ENCODE measurements around the gene RTF1.

The RTF1 gene

GRCh38 chr15:41396111-41396510 is 20.8 kb upstream of the RTF1 start:
- CTCF ChIA-PET = no interaction called here

GRCh38 chr15:41401904-41402267 is 15.0 kb upstream of the RTF1 start:
- ChIA-PET POLR2A (interaction anchor here (0.8 to 1.7 kb wide), 4 partner anchors 10 to 69 kb away, joined by 4 to 7 read pairs (median 4); partner anchors contain the start of genes NUSAP1 and OIP5), CTCF (interaction anchor here (0.6 kb wide), 2 partner anchors 220 to 409 kb away, joined by 3 read pairs; no protein-coding TSS in a partner anchor)
- TF ChIP-seq ELF4 (IDR thresholded peaks at IDR 0.05) (no peak), TARDBP (IDR thresholded peaks at IDR 0.05) (no peak), SUZ12 (IDR thresholded peaks at IDR 0.05) (no peak), ZNF384 (IDR thresholded peaks at IDR 0.05) (no peak), HDGF (IDR thresholded peaks at IDR 0.05; ENCODE audit: borderline replicate concordance) (no peak), L3MBTL2 (conservative IDR thresholded peaks at IDR 0.05) (no peak), FOXM1 (IDR thresholded peaks at IDR 0.05; ENCODE audit: borderline replicate concordance) (no peak), NFRKB (IDR thresholded peaks at IDR 0.05) (no peak), FOXK2 (IDR thresholded peaks at IDR 0.05) (no peak), CTBP1 (IDR thresholded peaks at IDR 0.05; ENCODE audit: borderline replicate concordance) (no peak), PKNOX1 (IDR thresholded peaks at IDR 0.05) (no peak), LEF1 (IDR thresholded peaks at IDR 0.05; ENCODE audit: borderline replicate concordance) (no peak), FOXA1 (IDR thresholded peaks at IDR 0.05) (no peak), SP1 (IDR thresholded peaks at IDR 0.05) (no peak)
- no peak for DNase-seq (ENCODE audit: extremely low spot score)

More at GRCh38 chr15:41396111-41396510, 20.8 kb upstream of the RTF1 start:
- TF ChIP-seq NFRKB (IDR thresholded peaks at IDR 0.05) (no peak), PKNOX1 (IDR thresholded peaks at IDR 0.05) (no peak), TARDBP (IDR thresholded peaks at IDR 0.05) (no peak), LEF1 (IDR thresholded peaks at IDR 0.05; ENCODE audit: borderline replicate concordance) (no peak), CTBP1 (IDR thresholded peaks at IDR 0.05; ENCODE audit: borderline replicate concordance) (no peak), ELF4 (IDR thresholded peaks at IDR 0.05) (no peak), ZNF384 (IDR thresholded peaks at IDR 0.05) (no peak), FOXA1 (IDR thresholded peaks at IDR 0.05) (no peak), BHLHE40 (IDR thresholded peaks at IDR 0.05; ENCODE audit: borderline replicate concordance) (no peak), HDGF (IDR thresholded peaks at IDR 0.05; ENCODE audit: borderline replicate concordance) (no peak), L3MBTL2 (conservative IDR thresholded peaks at IDR 0.05) (no peak), FOXM1 (IDR thresholded peaks at IDR 0.05; ENCODE audit: borderline replicate concordance) (no peak), FOXK2 (IDR thresholded peaks at IDR 0.05) (no peak), SUZ12 (IDR thresholded peaks at IDR 0.05) (no peak), ARNT (IDR thresholded peaks at IDR 0.05) (no peak), SP1 (IDR thresholded peaks at IDR 0.05) (no peak)
- no peak for DNase-seq (ENCODE audit: extremely low spot score)
- POLR2A ChIA-PET = no interaction called here

- TF ChIP-seq L3MBTL2 (conservative IDR thresholded peaks at IDR 0.05) (no peak), TARDBP (IDR thresholded peaks at IDR 0.05) (no peak), HDGF (IDR thresholded peaks at IDR 0.05; ENCODE audit: borderline replicate concordance) (no peak), FOXA1 (IDR thresholded peaks at IDR 0.05) (no peak), ELF4 (IDR thresholded peaks at IDR 0.05) (no peak), SP1 (IDR thresholded peaks at IDR 0.05) (no peak), LEF1 (IDR thresholded peaks at IDR 0.05; ENCODE audit: borderline replicate concordance) (no peak), FOXK2 (IDR thresholded peaks at IDR 0.05) (no peak), FOXM1 (IDR thresholded peaks at IDR 0.05; ENCODE audit: borderline replicate concordance) (no peak), BHLHE40 (IDR thresholded peaks at IDR 0.05; ENCODE audit: borderline replicate concordance) (no peak), ZNF384 (IDR thresholded peaks at IDR 0.05) (no peak), ARNT (IDR thresholded peaks at IDR 0.05) (no peak), NFRKB (IDR thresholded peaks at IDR 0.05) (no peak), PKNOX1 (IDR thresholded peaks at IDR 0.05) (no peak)
- POLR2A ChIA-PET = interaction anchor here (1.4 kb wide), 1 partner anchor 75 kb away, joined by 3 read pairs; the partner anchor contains the start of genes NUSAP1 and OIP5
- CTCF ChIA-PET = no interaction called here
- no peak for DNase-seq (ENCODE audit: extremely low spot score)
These were observed 9.6 kb upstream of the RTF1 start for GRCh38 chr15:41407341-41407740.

- ChIA-PET CTCF (no interaction called here), POLR2A (no interaction called here)
- no peak for DNase-seq (ENCODE audit: extremely low spot score)
- TF ChIP-seq ARNT (IDR thresholded peaks at IDR 0.05) = no peak
- TF ChIP-seq PKNOX1 (IDR thresholded peaks at IDR 0.05) = no peak
- TF ChIP-seq HDGF (IDR thresholded peaks at IDR 0.05; ENCODE audit: borderline replicate concordance) = no peak
- TF ChIP-seq ELF4 (IDR thresholded peaks at IDR 0.05) = no peak
- TF ChIP-seq FOXM1 (IDR thresholded peaks at IDR 0.05; ENCODE audit: borderline replicate concordance) = no peak
- TF ChIP-seq BHLHE40 (IDR thresholded peaks at IDR 0.05; ENCODE audit: borderline replicate concordance) = no peak
- no peak for TF ChIP-seq CTBP1 (IDR thresholded peaks at IDR 0.05; ENCODE audit: borderline replicate concordance)
- no peak for TF ChIP-seq NFRKB (IDR thresholded peaks at IDR 0.05)
- no peak for TF ChIP-seq SP1 (IDR thresholded peaks at IDR 0.05)
- TF ChIP-seq LEF1 (IDR thresholded peaks at IDR 0.05; ENCODE audit: borderline replicate concordance) = no peak
These were observed 8.7 kb upstream of the RTF1 start for GRCh38 chr15:41408234-41408641.

GRCh38 chr15:41411031-41411430 is 5.9 kb upstream of the RTF1 start:
- DNase-seq (ENCODE audit: extremely low spot score) = no peak
- CTCF ChIA-PET = no interaction called here
- no peak for TF ChIP-seq ELF4 (IDR thresholded peaks at IDR 0.05)
- no peak for TF ChIP-seq NFRKB (IDR thresholded peaks at IDR 0.05)
- no peak for TF ChIP-seq SP1 (IDR thresholded peaks at IDR 0.05)
- TF ChIP-seq FOXA1 (IDR thresholded peaks at IDR 0.05) = no peak
- no peak for TF ChIP-seq PKNOX1 (IDR thresholded peaks at IDR 0.05)
- no peak for TF ChIP-seq FOXM1 (IDR thresholded peaks at IDR 0.05; ENCODE audit: borderline replicate concordance)
- TF ChIP-seq ZNF384 (IDR thresholded peaks at IDR 0.05) = no peak
- no peak for TF ChIP-seq BHLHE40 (IDR thresholded peaks at IDR 0.05; ENCODE audit: borderline replicate concordance)
- no peak for TF ChIP-seq FOXK2 (IDR thresholded peaks at IDR 0.05)
- no peak for TF ChIP-seq CTBP1 (IDR thresholded peaks at IDR 0.05; ENCODE audit: borderline replicate concordance)
- TF ChIP-seq SUZ12 (IDR thresholded peaks at IDR 0.05) = no peak
- no peak for TF ChIP-seq TARDBP (IDR thresholded peaks at IDR 0.05)
- TF ChIP-seq L3MBTL2 (conservative IDR thresholded peaks at IDR 0.05) = no peak
- no peak for TF ChIP-seq LEF1 (IDR thresholded peaks at IDR 0.05; ENCODE audit: borderline replicate concordance)
- no peak for TF ChIP-seq ARNT (IDR thresholded peaks at IDR 0.05)
- no peak for TF ChIP-seq HDGF (IDR thresholded peaks at IDR 0.05; ENCODE audit: borderline replicate concordance)
- POLR2A ChIA-PET = interaction anchor here (1.5 kb wide), 1 partner anchor 9 kb away, joined by 5 read pairs; the partner anchor contains the start of gene NDUFAF1

Data from HEK293T (cell line).